ENCODE data around the gene CEP43.

GRCh38 chr6:167013067-167013466 is 13.9 kb downstream of the CEP43 start:
- TF ChIP-seq CTCF (IDR thresholded peaks at IDR 0.05) (no peak), EP300 (IDR thresholded peaks at IDR 0.05; ENCODE audit: low read depth) (no peak), POLR2AphosphoS5 (IDR thresholded peaks at IDR 0.05) (no peak)
